Measurements from ENCODE around the gene HOXA4. TPM values are rescaled to one million over a fixed set of nuclear protein-coding genes. Genes with fewer than 3 reads are reported as not detected.

Gene HOXA4
- total RNA-seq, 1 experiment from 2014 or later, result 4.8 TPM

DNA sequence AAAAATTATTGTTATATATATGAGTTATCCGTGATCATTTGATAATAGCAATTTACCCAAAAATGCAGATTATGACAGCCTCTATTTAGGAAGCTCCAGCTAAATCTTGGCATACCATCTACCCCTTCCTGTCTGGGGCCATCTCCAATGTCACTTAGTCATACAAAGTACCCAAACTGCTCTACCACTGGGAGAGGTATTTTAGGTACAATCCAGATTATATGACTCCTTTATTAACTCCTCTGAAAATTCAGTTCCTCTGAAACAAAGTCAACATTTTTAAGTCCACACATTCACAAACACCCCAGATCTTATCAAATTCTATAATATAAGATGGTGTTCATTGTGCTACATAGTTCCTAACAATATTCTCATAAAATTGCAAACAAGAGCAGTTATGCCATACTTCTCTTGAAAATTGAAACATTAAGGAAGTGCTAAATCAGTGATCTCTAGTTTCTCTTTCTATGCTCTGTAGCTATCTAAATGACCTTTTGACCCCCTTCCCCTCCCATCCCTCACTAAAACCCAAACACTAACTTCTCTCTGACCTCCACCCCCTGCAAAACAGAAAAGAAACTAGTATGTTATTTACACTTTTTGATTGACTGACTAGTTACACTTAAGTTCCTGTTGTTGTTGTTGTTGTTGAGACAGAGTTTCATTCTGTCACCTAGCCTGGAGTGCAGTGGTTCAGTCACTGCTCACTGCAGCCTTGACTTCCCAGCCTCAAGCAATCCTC lies 51.2 kb downstream of the HOXA4 start:
- no peaks in the 10 kb centered on the region for H3K36me3 Mint-ChIP-seq (ENCODE audit: insufficient read depth, unreplicated experiment)
- ChIA-PET CTCF (interaction anchor here (1.0 kb wide), 1 partner anchor 17 kb away, joined by 5 read pairs; the partner anchor contains the start of gene HOXA1), POLR2A (no interaction called here)
- intact Hi-C loops (cut with micrococcal nuclease; ENCODE audit: unreplicated experiment), result no loop called here
- peak overlapping the region; percentile 91 for H3K27ac Mint-ChIP-seq (ENCODE audit: unreplicated experiment)
- BruUV-seq (replicated peaks), result no TSS peak
- TF ChIP-seq, protein P1, sequence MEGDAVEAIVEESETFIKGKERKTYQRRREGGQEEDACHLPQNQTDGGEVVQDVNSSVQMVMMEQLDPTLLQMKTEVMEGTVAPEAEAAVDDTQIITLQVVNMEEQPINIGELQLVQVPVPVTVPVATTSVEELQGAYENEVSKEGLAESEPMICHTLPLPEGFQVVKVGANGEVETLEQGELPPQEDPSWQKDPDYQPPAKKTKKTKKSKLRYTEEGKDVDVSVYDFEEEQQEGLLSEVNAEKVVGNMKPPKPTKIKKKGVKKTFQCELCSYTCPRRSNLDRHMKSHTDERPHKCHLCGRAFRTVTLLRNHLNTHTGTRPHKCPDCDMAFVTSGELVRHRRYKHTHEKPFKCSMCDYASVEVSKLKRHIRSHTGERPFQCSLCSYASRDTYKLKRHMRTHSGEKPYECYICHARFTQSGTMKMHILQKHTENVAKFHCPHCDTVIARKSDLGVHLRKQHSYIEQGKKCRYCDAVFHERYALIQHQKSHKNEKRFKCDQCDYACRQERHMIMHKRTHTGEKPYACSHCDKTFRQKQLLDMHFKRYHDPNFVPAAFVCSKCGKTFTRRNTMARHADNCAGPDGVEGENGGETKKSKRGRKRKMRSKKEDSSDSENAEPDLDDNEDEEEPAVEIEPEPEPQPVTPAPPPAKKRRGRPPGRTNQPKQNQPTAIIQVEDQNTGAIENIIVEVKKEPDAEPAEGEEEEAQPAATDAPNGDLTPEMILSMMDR (IDR thresholded peaks at IDR 0.05; ENCODE audit: insufficient read depth in 1 of 2, low read depth in 1 of 2, low read length in 1 of 2, severe bottlenecking in 1 of 2, unreplicated experiment in 1 of 2), result no peak
- Histone ChIP-seq H3K4me1 (peaks cover 37% of the 10 kb centered on the region), H3K36me3 (ENCODE audit: control insufficient read depth, insufficient read depth, low read length) (no peaks in the 10 kb centered on the region), H3K27me3 (replicated peaks; ENCODE audit: control insufficient read depth, insufficient read depth, low read length) (no peaks in the 10 kb centered on the region), H3K9me3 (no peaks in the 10 kb centered on the region), H3K4me3 (ENCODE audit: low read depth, low read length) (no peak overlapping the region)
- H3K9me3 Mint-ChIP-seq (ENCODE audit: unreplicated experiment), result no peaks in the 10 kb centered on the region
- no peak for DNase-seq
- no peaks in the 10 kb centered on the region for H3K27me3 Mint-ChIP-seq (ENCODE audit: insufficient read depth, unreplicated experiment)
- no peak overlapping the region for H3K4me3 Mint-ChIP-seq (ENCODE audit: unreplicated experiment)
- H3K4me1 Mint-ChIP-seq (ENCODE audit: low read depth, unreplicated experiment), result peaks cover 30% of the 10 kb centered on the region

DNA sequence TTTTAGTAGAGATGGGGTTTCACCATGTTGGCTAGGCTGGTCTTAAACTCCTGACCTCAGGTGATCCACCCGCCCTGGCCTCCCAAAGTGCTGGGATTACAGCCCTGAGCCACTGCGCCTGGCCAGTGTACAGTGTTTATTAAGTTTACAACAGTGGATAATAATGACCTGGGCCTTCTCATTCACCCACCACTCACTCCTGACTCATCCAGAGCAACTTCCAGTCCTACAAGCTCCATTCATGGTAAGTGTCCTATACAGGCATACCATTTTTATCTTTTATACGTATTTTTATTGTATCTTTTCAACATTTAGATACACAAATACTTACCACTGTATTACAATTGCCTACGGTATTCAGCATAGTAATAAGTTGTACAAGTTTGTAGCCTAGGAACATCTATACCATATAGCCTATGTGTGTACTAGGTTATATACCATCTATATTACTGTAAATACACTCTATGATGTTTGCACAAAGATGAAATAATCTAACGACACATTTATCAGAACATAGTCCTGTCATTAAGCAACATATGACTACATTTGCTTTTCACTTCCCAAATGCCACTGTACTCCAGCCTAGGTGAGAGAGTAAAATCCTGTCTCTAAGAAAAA lies 51.8 kb downstream of the HOXA4 start:
- BruUV-seq (replicated peaks), result no TSS peak
- peak overlapping the region; percentile 0 for H3K27ac Mint-ChIP-seq (ENCODE audit: unreplicated experiment)
- H3K9me3 Mint-ChIP-seq (ENCODE audit: unreplicated experiment), result no peaks in the 10 kb centered on the region
- H3K27me3 Mint-ChIP-seq (ENCODE audit: insufficient read depth, unreplicated experiment), result no peaks in the 10 kb centered on the region
- H3K4me1 Mint-ChIP-seq (ENCODE audit: low read depth, unreplicated experiment), result peaks cover 29% of the 10 kb centered on the region
- POLR2A ChIA-PET, result no interaction called here
- intact Hi-C loops (cut with micrococcal nuclease; ENCODE audit: unreplicated experiment), result no loop called here
- Histone ChIP-seq H3K36me3 (ENCODE audit: control insufficient read depth, insufficient read depth, low read length) (no peaks in the 10 kb centered on the region), H3K9me3 (no peaks in the 10 kb centered on the region), H3K4me1 (peaks cover 37% of the 10 kb centered on the region), H3K4me3 (ENCODE audit: low read depth, low read length) (no peak overlapping the region), H3K27me3 (replicated peaks; ENCODE audit: control insufficient read depth, insufficient read depth, low read length) (no peaks in the 10 kb centered on the region)
- CTCF ChIA-PET, result interaction anchor here (1.0 kb wide), 1 partner anchor 17 kb away, joined by 5 read pairs; the partner anchor contains the start of gene HOXA1
- no peak for DNase-seq
- H3K4me3 Mint-ChIP-seq (ENCODE audit: unreplicated experiment), result no peak overlapping the region
- TF ChIP-seq, protein P1 (IDR thresholded peaks at IDR 0.05; ENCODE audit: insufficient read depth in 1 of 2, low read depth in 1 of 2, low read length in 1 of 2, severe bottlenecking in 1 of 2, unreplicated experiment in 1 of 2), result no peak
- H3K36me3 Mint-ChIP-seq (ENCODE audit: insufficient read depth, unreplicated experiment), result no peaks in the 10 kb centered on the region

Small RNAs within 50 kb of the gene (microRNA-seq; reads per million reads assigned to microRNA genes)
- gene MIR196B, result 1,116 reads per million, percentile 88 among the genes with 10 or more reads in this experiment

Other genes starting within 250 kb of the HOXA4 start
- gene HOXA1, start 34.8 kb downstream of the HOXA4 start, total RNA-seq (2022), result 18.5 and 18.8 TPM in 2 replicates
- gene HOXA2, start 28.1 kb downstream of the HOXA4 start, total RNA-seq (2022), result 1.5 and 1.8 TPM in 2 replicates
- 4.3 and 4.9 TPM in 2 replicates for gene HOXA5, start 12.9 kb upstream of the HOXA4 start, total RNA-seq (2022)
- 5.6 and 8.1 TPM in 2 replicates for gene HOXA6, start 17.0 kb upstream of the HOXA4 start, total RNA-seq (2022)
- 19.9 and 22.6 TPM in 2 replicates for gene HOXA3, start 21.8 kb upstream of the HOXA4 start, total RNA-seq (2022)
- 19.7 and 19.9 TPM in 2 replicates for gene HOXA7, start 25.9 kb upstream of the HOXA4 start, total RNA-seq (2022)
- gene HOXA9, start 34.8 kb upstream of the HOXA4 start, total RNA-seq (2022), result 14.4 and 16.7 TPM in 2 replicates
- 7.8 and 9.5 TPM in 2 replicates for gene HOXA10, start 43.6 kb upstream of the HOXA4 start, total RNA-seq (2022)
- 0.53 and 0.73 TPM in 2 replicates for gene HOXA11, start 54.5 kb upstream of the HOXA4 start, total RNA-seq (2022)
- gene HOXA13, start 69.3 kb upstream of the HOXA4 start, total RNA-seq (2022), result 0.68 and 1.3 TPM in 2 replicates
- gene EVX1, start 112.0 kb upstream of the HOXA4 start, total RNA-seq (2022), result not detected in 2 replicates

Data from Caco-2 (cell line).